GM18873 (cell line): ENCODE data around the gene ABCG8.

ENCODE experiments used
- ATAC-seq: cut with Tn5 transposase; IDR thresholded peaks from one replicate; pipeline ENCODE4 v1.9.1; 2021; ENCODE audit warnings: mild to moderate bottlenecking, moderate library complexity, moderate number of reproducible peaks; ENCODE audit not compliant: unreplicated experiment, low FRiP score

ABCG8 gene

GRCh38 chr2:43824951-43825493 lies 13.7 kb upstream of the ABCG8 start:
- no peak for ATAC-seq

GRCh38 chr2:43825841-43826240 lies 12.9 kb upstream of the ABCG8 start:
- ATAC-seq, result no peak

- no peak for ATAC-seq
These were observed 12.2 kb upstream of the ABCG8 start for GRCh38 chr2:43826305-43827250.

- ATAC-seq, result no peak
These were observed 7.1 kb upstream of the ABCG8 start for GRCh38 chr2:43831543-43832294.

GRCh38 chr2:43832457-43832856 lies 6.3 kb upstream of the ABCG8 start:
- ATAC-seq, result no peak

- ATAC-seq, result no peak
These were observed 1.7 kb upstream of the ABCG8 start for GRCh38 chr2:43837033-43837432.

- no peak for ATAC-seq
These were observed 776 bp upstream of the ABCG8 start for GRCh38 chr2:43837831-43838559.

GRCh38 chr2:43839776-43840564 lies 1.2 kb downstream of the ABCG8 start:
- no peak for ATAC-seq

GRCh38 chr2:43840965-43841364 lies 2.2 kb downstream of the ABCG8 start:
- ATAC-seq, result no peak

- no peak for ATAC-seq
These were observed 3.4 kb downstream of the ABCG8 start for GRCh38 chr2:43841949-43842865.

GRCh38 chr2:43842866-43843226 lies 4.1 kb downstream of the ABCG8 start:
- ATAC-seq, result no peak

GRCh38 chr2:43845181-43845580 lies 6.4 kb downstream of the ABCG8 start:
- ATAC-seq, result no peak

- ATAC-seq, result no peak
These were observed 7.5 kb downstream of the ABCG8 start for GRCh38 chr2:43846140-43846793.

- ATAC-seq, result no peak
These were observed 9.4 kb downstream of the ABCG8 start for GRCh38 chr2:43848214-43848613.

GRCh38 chr2:43851011-43851980 lies 12.5 kb downstream of the ABCG8 start:
- ATAC-seq, result no peak

- no peak for ATAC-seq
These were observed 13.5 kb downstream of the ABCG8 start for GRCh38 chr2:43852196-43852730.
